GM12878 (cell line): Measurements from ENCODE around the gene ANXA11. TPM values are rescaled to one million over a fixed set of nuclear protein-coding genes. Genes with fewer than 3 reads are reported as not detected.

Experiments
- ATAC-seq: fragments of 200-7000 bp; cut with Tn5 transposase; 3 replicates; pipeline ENCODE4 v1.9.1; 2020; ENCODE audit warnings: mild to moderate bottlenecking, moderate library complexity
- BruUV-seq: library from RNA; stranded (reverse); fragments of 400-500 nt; replicated peaks from 2 replicates; lab custom pipeline; 2021; lab: Mats Ljungman, UMichigan
- CTCF ChIA-PET: fragments of 300-600 bp; sonication (Branson Sonifier 250); formaldehyde crosslinking; extraction: SDS; loops from one replicate; lab custom pipeline; 2021; ENCODE audit warnings: inconsistent platforms; lab: Yijun Ruan, JAX
- POLR2A ChIA-PET: fragments of 350-600 bp; formaldehyde crosslinking; extraction: SDS; loops from one replicate; lab custom pipeline; 2021; ENCODE audit warnings: inconsistent platforms; lab: Charles Lee
- RAD21 ChIA-PET: fragments of 300-600 bp; sonication (Branson Sonifier 250); formaldehyde crosslinking; loops from one replicate; lab custom pipeline; 2023; ENCODE audit warnings: antibody characterized with exemption; ENCODE audit not compliant: unreplicated experiment; lab: Charles Lee
- SMC1A ChIA-PET: fragments of 300-600 bp; sonication (Branson Sonifier 250); formaldehyde crosslinking; loops from one replicate; lab custom pipeline; 2023; ENCODE audit not compliant: unreplicated experiment, uncharacterized antibody; lab: Charles Lee
- DNase-seq: peaks from one replicate; pipeline ENCODE4 v3.0.0-alpha.2; 2011; ENCODE audit warnings: low read depth, low spot score
- FAIRE-seq: peaks from 3 replicates; lab custom pipeline; 2011; peaks lifted over from hg19 to GRCh38; lab: Jason Lieb, UNC
- H2AFZ ChIP-seq: 2 replicates; pipeline ENCODE4 v1.6.0; 2011; ENCODE audit warnings: low read depth, low read length, control low read depth; ENCODE audit not compliant: control insufficient read depth
- H3K27ac ChIP-seq: 2 replicates; pipeline ENCODE4 v1.5.1; 2011; ENCODE audit warnings: control low read depth; ENCODE audit not compliant: control insufficient read depth, insufficient read depth
- H3K27me3 ChIP-seq, 2 experiments: replicated peaks in 1 of 2; 2 replicates each; pipeline versions ENCODE4 v1.6.0 to v1.6.1; 2011; ENCODE audit warnings: low read length in 1 of 2; ENCODE audit not compliant: control insufficient read depth in 2 of 2, insufficient read depth in 2 of 2
- H3K36me3 ChIP-seq, 2 experiments: 2 replicates each; pipeline ENCODE4 v1.5.1; 2011; ENCODE audit warnings: low read length in 1 of 2; ENCODE audit not compliant: control insufficient read depth in 2 of 2, insufficient read depth in 2 of 2
- H3K4me1 ChIP-seq: 2 replicates; pipeline ENCODE4 v1.6.1; 2011; ENCODE audit warnings: mild to moderate bottlenecking, low read length, moderate library complexity, mixed read lengths; ENCODE audit not compliant: control insufficient read depth, insufficient read depth
- H3K4me2 ChIP-seq: 2 replicates; pipeline ENCODE4 v1.6.0; 2011; ENCODE audit warnings: control low read depth; ENCODE audit not compliant: control insufficient read depth, insufficient read depth
- H3K4me3 ChIP-seq: fragments of 200-600 bp; sonication (generic); 2 replicates; pipeline ENCODE4 v1.5.1; 2016
- H3K79me2 ChIP-seq: 2 replicates; pipeline ENCODE4 v1.6.0; 2011; ENCODE audit warnings: low read length; ENCODE audit not compliant: control insufficient read depth, insufficient read depth
- H3K9ac ChIP-seq: 2 replicates; pipeline ENCODE4 v1.8.0; 2011; ENCODE audit warnings: low read length, control low read depth, mixed read lengths; ENCODE audit not compliant: control insufficient read depth, insufficient read depth
- H3K9me3 ChIP-seq: replicated peaks from 3 replicates; pipeline ENCODE4 v1.5.1; 2011; ENCODE audit warnings: mild to moderate bottlenecking, low read length; ENCODE audit not compliant: control insufficient read depth, insufficient read depth
- H4K20me1 ChIP-seq: 2 replicates; pipeline ENCODE4 v1.6.0; 2011; ENCODE audit not compliant: control insufficient read depth, insufficient read depth
- CBFB ChIP-seq: IDR thresholded peaks from 2 replicates; pipeline ENCODE4 v1.6.1; 2016; ENCODE audit warnings: antibody characterized with exemption, low read depth
- JUND ChIP-seq: IDR thresholded peaks from 2 replicates; pipeline ENCODE4 v1.6.1; 2012; ENCODE audit warnings: low read depth, mild to moderate bottlenecking, low read length, improper control_type of control experiment, moderate library complexity
- MYC ChIP-seq: IDR thresholded peaks from 2 replicates; pipeline ENCODE4 v1.6.1; 2011; ENCODE audit warnings: mild to moderate bottlenecking, low read length, moderate library complexity, inconsistent platforms; ENCODE audit not compliant: insufficient read depth, insufficient replicate concordance, insufficient read length, severe bottlenecking
- RAD51 ChIP-seq: fragments of 450-650 bp; IDR thresholded peaks from 2 replicates; pipeline ENCODE4 v1.6.1; 2016; ENCODE audit warnings: moderate library complexity, mild to moderate bottlenecking, inconsistent platforms
- SIX5 ChIP-seq: IDR thresholded peaks from 2 replicates; pipeline ENCODE4 v1.6.1; 2011; ENCODE audit warnings: mild to moderate bottlenecking, low read depth, low read length, moderate library complexity; ENCODE audit not compliant: severe bottlenecking
- SPI1 ChIP-seq: IDR thresholded peaks from 2 replicates; pipeline ENCODE4 v1.6.1; 2011; ENCODE audit warnings: low read depth, mild to moderate bottlenecking, low read length, moderate library complexity, borderline replicate concordance; ENCODE audit not compliant: insufficient read depth
- TCF12 ChIP-seq: IDR thresholded peaks from 2 replicates; pipeline ENCODE4 v1.6.1; 2011; ENCODE audit warnings: low read depth, mild to moderate bottlenecking, low read length
- ZNF207 ChIP-seq: fragments of 450-650 bp; IDR thresholded peaks from 2 replicates; pipeline ENCODE4 v1.6.1; 2014; ENCODE audit warnings: antibody characterized with exemption, mild to moderate bottlenecking, borderline replicate concordance
- WGBS: methylation state at CpG from one replicate; pipeline ENCODE4 v1.1.6; 2016; ENCODE audit warnings: low lambda C conversion rate; ENCODE audit not compliant: insufficient replicate concordance, insufficient coverage; ENCODE audit errors: missing lambda C conversion rate; 5-methylcytosine and 5-hydroxymethylcytosine counted together
- in situ Hi-C: fragments of 300-500 bp; cut with MboI; formaldehyde crosslinking; loops from 9 replicates; pipeline ENCODE4 v1.14.3; 2018; ENCODE audit warnings: mixed read lengths
- intact Hi-C: fragments of 100-400 bp; cut with micrococcal nuclease; formaldehyde crosslinking; loops from one replicate; pipeline ENCODE4 v1.14.2; 2022; ENCODE audit not compliant: unreplicated experiment
- polyA plus RNA-seq, 11 experiments: library from polyadenylated mRNA; depleted of rRNA in 4 of 11; unstranded in 6 of 11; stranded (reverse) in 5 of 11; fragments of >200 nt; fragmentation: Nextera tagmentation in 4 of 11; fragmentation: Illumina TruSeq in 1 of 11; extraction: Ambion mirVana in 4 of 11; extraction: Trizol in 1 of 11; gene quantifications; 1 replicate in 1 of 11; 2 replicates in 10 of 11; pipeline versions ENCODE4 v1.2.1 to v1.2.3, GENCODE V29; 2011 to 2016; ENCODE audit warnings: inconsistent platforms in 2 of 11, missing spikeins in 2 of 11, low read depth in 1 of 11
- total RNA-seq, 4 experiments: library from RNA; depleted of rRNA in 3 of 4; stranded (reverse); fragments of >200 nt in 3 of 4; fragmentation: Illumina TruSeq in 1 of 4; extraction: Trizol in 1 of 4; gene quantifications; 2 replicates each; pipeline versions ENCODE4 v1.2.1 to v1.2.3, GENCODE V29; 2013 to 2021
- TF ChIP-seq, protein P1 (sequence below): IDR thresholded peaks from 2 replicates; pipeline ENCODE4 v1.6.1; 2011; ENCODE audit warnings: low read depth, mild to moderate bottlenecking, low read length, moderate library complexity, borderline replicate concordance; ENCODE audit errors: extremely low read depth
- TF ChIP-seq, protein P2 (sequence below): fragments of 150-350 bp; IDR thresholded peaks from 2 replicates; pipeline ENCODE4 v1.6.1; 2014; ENCODE audit warnings: mild to moderate bottlenecking, low read depth, low read length

Gene ANXA11
- total and polyA plus RNA-seq, 10 of the 15 experiments (the other 5 are each of a cell fraction or from before 2014, with no cell fraction given), result 25.0 to 129 (median 72.2) TPM

GRCh38 chr10:80183436-80183835, 21.9 kb downstream of the ANXA11 start:
- H3K27ac ChIP-seq, result no peak overlapping the region
- 100% methylated on average over 4 of the region's 4 CpGs for WGBS
- H3K4me3 ChIP-seq, result no peak overlapping the region
- H3K9ac ChIP-seq, result no peak overlapping the region
- no TSS peak for BruUV-seq
- no peak overlapping the region for H2AFZ ChIP-seq
- no peak overlapping the region for H3K4me2 ChIP-seq
- no peak for ATAC-seq
- no peaks in the 10 kb centered on the region for H4K20me1 ChIP-seq
- in situ Hi-C loops, result no loop called here
- CTCF ChIA-PET, result no interaction called here
- TF ChIP-seq ZNF207 (no peak), TCF12 (no peak), JUND (no peak)
- TF ChIP-seq, protein P1, sequence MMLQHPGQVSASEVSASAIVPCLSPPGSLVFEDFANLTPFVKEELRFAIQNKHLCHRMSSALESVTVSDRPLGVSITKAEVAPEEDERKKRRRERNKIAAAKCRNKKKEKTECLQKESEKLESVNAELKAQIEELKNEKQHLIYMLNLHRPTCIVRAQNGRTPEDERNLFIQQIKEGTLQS, result no peak
- TF ChIP-seq, all 136 proteins: peak for 0
- H3K36me3 ChIP-seq, result peaks cover 3 to 15% of the 10 kb centered on the region in 2 experiments; a peak in 3 of 4 replicates
- H3K9me3 ChIP-seq, result no peaks in the 10 kb centered on the region
- ChIA-PET RAD21 (interaction anchor here (2.0 kb wide), 1 partner anchor 19 kb away, joined by 5 read pairs; no protein-coding TSS in a partner anchor), POLR2A (no interaction called here), SMC1A (interaction anchor here (1.0 to 2.6 kb wide), 3 partner anchors 11 to 40 kb away, joined by 3 to 7 read pairs (median 3); no protein-coding TSS in a partner anchor)
- intact Hi-C loops, result no loop called here
- DNase-seq (no peak), FAIRE-seq (no peak)
- H3K4me1 ChIP-seq, result peaks cover 16% of the 10 kb centered on the region
- H3K79me2 ChIP-seq, result peaks cover 23% of the 10 kb centered on the region
- no peaks in the 10 kb centered on the region for H3K27me3 ChIP-seq

GRCh38 chr10:80182986-80183385, 22.4 kb downstream of the ANXA11 start:
- DNase-seq (no peak), FAIRE-seq (no peak), ATAC-seq (no peak)
- WGBS, result 94% methylated on average over 6 of the region's 6 CpGs
- RAD21 ChIA-PET, result interaction anchor here (2.0 kb wide), 1 partner anchor 19 kb away, joined by 5 read pairs; no protein-coding TSS in a partner anchor
- CTCF ChIA-PET, result no interaction called here
- Histone ChIP-seq H2AFZ (no peak overlapping the region), H3K27me3 (no peaks in the 10 kb centered on the region), H3K9ac (no peak overlapping the region), H3K36me3 (peaks cover 3 to 15% of the 10 kb centered on the region in 2 experiments; a peak in 3 of 4 replicates), H3K4me2 (no peak overlapping the region), H4K20me1 (no peaks in the 10 kb centered on the region), H3K4me3 (no peak overlapping the region), H3K27ac (no peak overlapping the region), H3K79me2 (peaks cover 21% of the 10 kb centered on the region), H3K4me1 (peaks cover 15% of the 10 kb centered on the region), H3K9me3 (no peaks in the 10 kb centered on the region)
- SMC1A ChIA-PET, result interaction anchor here (1.5 to 2.6 kb wide), 2 partner anchors 12 to 39 kb away, joined by 3 to 7 read pairs; no protein-coding TSS in a partner anchor
- intact Hi-C loops (no loop called here), in situ Hi-C loops (no loop called here)
- no peak for TF ChIP-seq SPI1
- no peak for TF ChIP-seq RAD51
- TF ChIP-seq MYC, result no peak
- TF ChIP-seq, protein P2, sequence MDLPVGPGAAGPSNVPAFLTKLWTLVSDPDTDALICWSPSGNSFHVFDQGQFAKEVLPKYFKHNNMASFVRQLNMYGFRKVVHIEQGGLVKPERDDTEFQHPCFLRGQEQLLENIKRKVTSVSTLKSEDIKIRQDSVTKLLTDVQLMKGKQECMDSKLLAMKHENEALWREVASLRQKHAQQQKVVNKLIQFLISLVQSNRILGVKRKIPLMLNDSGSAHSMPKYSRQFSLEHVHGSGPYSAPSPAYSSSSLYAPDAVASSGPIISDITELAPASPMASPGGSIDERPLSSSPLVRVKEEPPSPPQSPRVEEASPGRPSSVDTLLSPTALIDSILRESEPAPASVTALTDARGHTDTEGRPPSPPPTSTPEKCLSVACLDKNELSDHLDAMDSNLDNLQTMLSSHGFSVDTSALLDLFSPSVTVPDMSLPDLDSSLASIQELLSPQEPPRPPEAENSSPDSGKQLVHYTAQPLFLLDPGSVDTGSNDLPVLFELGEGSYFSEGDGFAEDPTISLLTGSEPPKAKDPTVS, result no peak
- TF ChIP-seq CBFB, result no peak
- no peak for TF ChIP-seq SIX5
- POLR2A ChIA-PET, result no interaction called here
- no TSS peak for BruUV-seq
